Head of caudate nucleus (tissue), 42 donors: ENCODE data around the gene POLD4.
A peak's percentile ranks its signal among the peaks of the same experiment; 100 is the strongest.

Experiments
- DNase-seq, 42 donors: peaks; one replicate each; pipeline versions ENCODE4 v3.0.0 to v3.0.0-alpha.2; 2020 to 2021; ENCODE audit warnings: mixed read lengths in 7 of 42
- intact Hi-C: fragments of 100-400 bp; cut with DNase I; formaldehyde crosslinking; loops from one replicate; pipeline ENCODE4 v1.15.0; 2022

POLD4 gene

GRCh38 chr11:67311556-67312082 lies 41.7 kb downstream of the POLD4 start:
- intact Hi-C loops, result no loop called here
- peak in 1 of 42 donors; percentile 10 for DNase-seq

GRCh38 chr11:67311051-67311555 lies 42.2 kb downstream of the POLD4 start:
- intact Hi-C loops, result no loop called here
- peak in 1 of 42 donors; percentile 2 for DNase-seq

GRCh38 chr11:67310246-67311050 lies 42.9 kb downstream of the POLD4 start:
- intact Hi-C loops, result no loop called here
- peak in 2 of 42 donors; percentile 8 to 13 for DNase-seq

GRCh38 chr11:67309661-67310061 lies 43.7 kb downstream of the POLD4 start:
- DNase-seq, result peak in 3 of 42 donors; percentile 1 to 11 (median 10)
- intact Hi-C loops, result no loop called here

GRCh38 chr11:67309166-67309565 lies 44.2 kb downstream of the POLD4 start:
- DNase-seq, result peak in 2 of 42 donors; percentile 3 to 14
- intact Hi-C loops, result no loop called here

DNA sequence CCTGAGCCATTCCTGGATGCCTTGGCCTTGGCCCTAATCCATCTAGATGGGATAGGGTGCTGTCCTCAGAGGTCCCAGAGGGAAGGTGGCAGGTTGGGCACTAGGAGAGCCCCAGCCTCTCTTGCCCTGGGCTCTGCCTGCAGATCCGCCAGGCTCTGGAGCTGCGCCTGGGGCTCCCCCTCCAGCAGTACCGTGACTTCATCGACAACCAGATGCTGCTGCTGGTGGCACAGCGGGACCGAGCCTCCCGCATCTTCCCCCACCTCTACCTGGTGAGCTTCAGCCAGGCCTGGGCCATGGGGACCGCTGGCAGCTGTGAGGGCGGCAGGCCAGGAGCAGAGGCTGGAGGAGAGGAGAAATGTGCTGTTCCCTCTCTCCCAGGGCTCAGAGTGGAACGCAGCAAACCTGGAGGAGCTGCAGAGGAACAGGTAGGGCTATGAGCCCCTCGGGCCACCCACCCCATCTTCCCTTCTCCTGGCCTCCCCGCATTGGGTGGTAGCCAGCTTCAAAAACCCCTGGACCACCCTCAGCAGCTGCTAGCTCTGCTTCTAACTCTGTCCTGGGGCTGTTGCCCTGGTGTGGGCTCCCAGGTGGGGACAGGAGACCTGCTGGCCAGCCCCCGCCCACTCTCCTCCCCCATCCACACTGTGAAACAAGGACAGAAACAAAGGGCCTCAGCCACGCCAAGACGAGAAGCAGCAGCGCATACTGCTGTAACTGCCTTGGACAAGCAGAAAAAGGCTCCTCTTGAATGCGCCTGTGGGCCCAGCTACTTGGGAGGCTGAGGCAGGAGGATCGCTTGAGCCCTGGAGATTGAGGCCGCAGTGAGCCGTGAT lies 45.1 kb downstream of the POLD4 start:
- intact Hi-C loops, result no loop called here
- peak in 5 of 42 donors; percentile 5 to 13 (median 9) for DNase-seq

DNA sequence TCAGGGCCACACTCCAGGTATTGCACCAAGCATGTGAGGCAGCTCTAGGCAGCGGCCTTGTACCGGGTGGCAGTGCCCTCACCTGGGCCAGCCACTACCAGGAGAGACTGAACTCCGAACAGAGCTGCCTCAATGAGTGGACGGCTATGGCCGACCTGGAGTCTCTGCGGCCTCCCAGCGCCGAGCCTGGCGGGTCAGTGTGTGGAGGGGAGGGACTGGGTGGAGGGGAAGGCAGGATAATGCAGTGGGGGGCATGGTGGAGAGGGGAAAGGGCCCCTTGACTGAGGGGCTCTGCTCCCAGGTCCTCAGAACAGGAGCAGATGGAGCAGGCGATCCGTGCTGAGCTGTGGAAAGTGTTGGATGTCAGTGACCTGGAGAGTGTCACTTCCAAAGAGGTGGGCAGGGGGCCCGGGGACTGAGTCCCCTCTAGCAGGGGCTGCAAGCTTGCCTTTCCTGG lies 45.8 kb downstream of the POLD4 start:
- intact Hi-C loops, result no loop called here

GRCh38 chr11:67306769-67307544 lies 46.4 kb downstream of the POLD4 start:
- intact Hi-C loops, result no loop called here
- peak in 6 of 42 donors; percentile 5 to 38 (median 15) for DNase-seq

More for the DNA sequence above, 45.8 kb downstream of the POLD4 start:
- DNase-seq, result peak in 2 of 42 donors; percentile 5 to 14

DNA sequence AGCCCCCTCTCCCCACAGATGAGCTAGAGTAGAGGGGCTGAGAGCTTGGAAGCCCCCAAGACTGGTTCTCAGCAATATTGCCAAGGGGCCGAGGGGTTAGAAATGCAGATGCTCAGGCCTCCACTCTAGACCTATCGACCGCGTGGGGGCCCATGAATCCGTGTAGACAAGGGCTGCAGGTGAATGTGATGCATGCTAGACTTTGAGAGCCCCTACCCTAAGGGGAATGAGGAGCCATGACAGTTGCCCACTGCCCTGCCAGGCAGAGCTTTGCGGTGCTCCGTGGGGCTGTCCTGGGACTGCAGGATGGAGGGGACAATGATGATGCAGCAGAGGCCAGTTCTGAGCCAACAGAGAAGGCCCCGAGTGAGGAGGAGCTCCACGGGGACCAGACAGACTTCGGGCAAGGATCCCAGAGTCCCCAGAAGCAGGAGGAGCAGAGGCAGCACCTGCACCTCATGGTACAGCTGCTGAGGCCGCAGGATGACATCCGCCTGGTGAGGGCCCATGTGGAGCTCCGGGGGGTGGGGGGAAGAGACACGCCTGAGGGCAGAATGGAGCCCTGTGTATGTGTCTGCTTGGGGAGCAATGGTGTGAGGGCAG lies 48.7 kb downstream of the POLD4 start:
- intact Hi-C loops, result no loop called here
- DNase-seq, result peak in 9 of 42 donors; percentile 4 to 26 (median 13)

DNA sequence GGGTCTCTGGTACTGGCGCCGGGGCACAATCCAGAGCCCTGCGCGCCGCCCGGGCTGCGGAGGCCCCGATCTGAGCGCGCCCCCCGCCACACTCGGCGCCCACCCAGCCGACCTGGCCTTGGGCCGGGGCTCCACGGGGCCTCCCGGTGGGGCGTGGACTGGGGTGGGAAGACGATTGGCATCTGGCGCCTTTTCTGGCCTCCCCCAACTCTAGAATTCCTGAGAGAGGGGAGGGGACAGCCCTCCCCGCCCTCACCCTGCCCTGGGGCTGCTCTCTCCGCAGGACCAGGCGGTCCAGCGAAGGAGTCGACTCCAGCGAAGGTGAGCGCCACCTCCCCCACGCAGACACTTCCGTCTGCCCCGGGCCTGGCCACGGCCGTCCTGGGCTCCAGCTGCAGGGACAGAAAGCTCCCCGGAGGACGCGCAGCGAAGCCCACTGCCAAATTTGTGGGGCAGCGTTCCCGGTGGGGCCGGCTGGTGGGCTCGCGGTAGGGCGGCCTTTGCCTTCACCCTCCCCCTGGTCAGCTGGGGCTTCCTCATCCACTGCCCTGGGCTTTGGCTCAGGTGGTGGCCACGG lies 49.4 kb downstream of the POLD4 start:
- intact Hi-C loops, result no loop called here
- peak in 4 of 42 donors; percentile 7 to 32 (median 16) for DNase-seq

- DNase-seq, result peak; percentile 45 to 86 (median 74)
- intact Hi-C loops, result no loop called here
Measured at GRCh38 chr11:67303132-67303834, 50.1 kb downstream of the POLD4 start, which contains the start of gene SSH3. SSH3 (plus strand) TSS chr11:67303530; CDS start chr11:67303626, 96 bp downstream.

GRCh38 chr11:67302571-67303131 lies 50.7 kb downstream of the POLD4 start:
- intact Hi-C loops, result no loop called here

GRCh38 chr11:67301951-67302516 lies 51.3 kb downstream of the POLD4 start:
- intact Hi-C loops, result no loop called here
- peak in 5 of 42 donors; percentile 11 to 38 (median 15) for DNase-seq

More at GRCh38 chr11:67302571-67303131, 50.7 kb downstream of the POLD4 start:
- DNase-seq, result peak in 7 of 42 donors; percentile 12 to 43 (median 21)

DNA sequence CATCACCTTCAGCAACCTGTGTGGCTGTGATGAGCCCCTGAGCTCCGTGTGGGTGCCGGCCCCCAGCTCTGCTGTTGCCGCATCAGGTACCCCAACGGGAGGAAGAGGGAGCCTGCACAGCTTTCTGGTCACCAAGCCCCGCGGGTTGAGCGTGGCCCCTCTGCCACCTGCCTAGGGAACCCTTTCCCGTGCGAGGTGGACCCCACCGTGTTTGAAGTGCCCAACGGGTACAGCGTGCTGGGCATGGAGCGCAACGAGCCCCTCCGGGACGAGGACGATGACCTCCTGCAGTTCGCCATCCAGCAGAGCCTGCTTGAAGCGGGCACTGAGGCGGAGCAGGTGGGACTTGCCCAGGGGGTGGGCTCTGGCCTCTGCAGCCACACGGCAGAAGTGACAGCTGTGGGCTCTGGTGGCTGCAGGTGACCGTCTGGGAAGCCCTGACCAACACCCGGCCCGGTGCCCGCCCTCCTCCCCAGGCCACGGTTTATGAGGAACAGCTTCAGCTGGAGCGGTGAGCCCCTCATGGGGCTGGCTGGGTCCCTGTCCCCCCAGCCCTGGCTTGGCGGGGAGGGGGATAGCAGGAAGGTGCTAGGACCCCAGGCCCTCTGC lies 51.9 kb downstream of the POLD4 start:
- intact Hi-C loops, result no loop called here
- DNase-seq, result peak in 3 of 42 donors; percentile 0 to 26 (median 1)
